Stimulated activated CD4-positive, alpha-beta T cell treated with anti-CD3 and anti-CD28 coated beads, Interleukin-15, amount 100 ng/mL, for 48 hours (primary cell): ENCODE results near the gene ATP6V0A4.
A peak's percentile ranks its signal among the peaks of the same experiment; 100 is the strongest.
"Not testable (repeated sequence)": the region's sequence is repeated elsewhere in the genome, so short reads cannot be mapped to it uniquely, and the experiment has no call there.

Experiments used
- DNase-seq, 2 donors: peaks; one replicate each; pipeline ENCODE4 v3.0.0-alpha.2; 2020; ENCODE audit warnings: low read depth in 2 of 2

ATP6V0A4 gene

GRCh38 chr7:138802706-138803105 is 4.7 kb upstream of the ATP6V0A4 start:
- no peak for DNase-seq

- DNase-seq, result no peak
These were observed 3.3 kb upstream of the ATP6V0A4 start for GRCh38 chr7:138801256-138801655.

- DNase-seq, result no peak
These were observed 1.5 kb upstream of the ATP6V0A4 start for GRCh38 chr7:138799336-138800000.

- no peak for DNase-seq
These were observed 840 bp upstream of the ATP6V0A4 start for GRCh38 chr7:138798836-138799235.

GRCh38 chr7:138797046-138797445 is 950 bp downstream of the ATP6V0A4 start:
- not testable (repeated sequence) for DNase-seq

GRCh38 chr7:138796038-138796615 is 1.9 kb downstream of the ATP6V0A4 start:
- DNase-seq, result no peak

- DNase-seq, result no peak
These were observed 12.2 kb downstream of the ATP6V0A4 start for GRCh38 chr7:138785587-138786437.

GRCh38 chr7:138784692-138785091 is 13.3 kb downstream of the ATP6V0A4 start:
- no peak for DNase-seq

GRCh38 chr7:138781004-138781403 is 17.0 kb downstream of the ATP6V0A4 start:
- DNase-seq, result no peak

- DNase-seq, result no peak
These were observed 21.7 kb downstream of the ATP6V0A4 start for GRCh38 chr7:138776166-138776833.

GRCh38 chr7:138773817-138774216 is 24.2 kb downstream of the ATP6V0A4 start:
- no peak for DNase-seq

- no peak for DNase-seq
These were observed 24.8 kb downstream of the ATP6V0A4 start for GRCh38 chr7:138773176-138773575.

- no peak for DNase-seq
These were observed 27.1 kb downstream of the ATP6V0A4 start for GRCh38 chr7:138770904-138771303.

GRCh38 chr7:138768241-138768640 is 29.8 kb downstream of the ATP6V0A4 start:
- DNase-seq, result no peak

- DNase-seq, result no peak
These were observed 41.3 kb downstream of the ATP6V0A4 start for GRCh38 chr7:138756591-138757242.

- no peak for DNase-seq
These were observed 42.0 kb downstream of the ATP6V0A4 start for GRCh38 chr7:138755842-138756590.

GRCh38 chr7:138755331-138755747 is 42.7 kb downstream of the ATP6V0A4 start:
- no peak for DNase-seq

GRCh38 chr7:138753610-138754009 is 44.4 kb downstream of the ATP6V0A4 start:
- no peak for DNase-seq

GRCh38 chr7:138753150-138753518 is 44.9 kb downstream of the ATP6V0A4 start:
- no peak for DNase-seq

- DNase-seq, result peak; percentile 84 to 89
These were observed 45.4 kb downstream of the ATP6V0A4 start for GRCh38 chr7:138752518-138753149.
